Measurements from ENCODE around the gene CEP72. TPM values are rescaled to one million over a fixed set of nuclear protein-coding genes. Genes with fewer than 3 reads are reported as not detected.

The CEP72 gene
- total RNA-seq, 4 donors from 2014 or later, result 3.3 to 6.6 (median 5.0) TPM

DNA sequence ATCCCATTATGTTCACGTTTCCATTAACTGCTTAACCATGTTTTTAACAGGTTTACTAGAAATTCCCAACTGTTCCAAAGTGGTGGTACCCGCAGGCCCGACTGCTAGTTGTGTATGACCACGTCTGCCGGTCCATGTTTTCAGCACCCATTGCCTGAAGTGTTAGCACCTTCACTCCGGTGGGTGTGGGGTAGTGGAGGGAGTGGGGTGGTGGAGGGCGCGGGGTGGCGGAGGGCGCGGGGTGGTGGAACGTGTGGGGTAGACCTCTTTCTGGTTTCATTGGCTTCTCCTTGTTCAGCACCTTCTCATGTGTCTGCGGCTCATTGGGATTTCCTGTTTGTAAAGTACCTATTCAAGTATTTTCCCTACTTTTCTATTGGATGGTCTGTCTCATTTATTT is 43.3 kb downstream of the CEP72 start:
- no peak for DNase-seq (ENCODE audit: low spot score in 2 of 2)
- TF ChIP-seq POLR2A (IDR thresholded peaks at IDR 0.05) (no peak), EP300 (IDR thresholded peaks at IDR 0.05) (no peak), CTCF (IDR thresholded peaks at IDR 0.05) (no peak)
- Histone ChIP-seq H3K27ac (no peak overlapping the region), H3K4me3 (no peak overlapping the region), H3K36me3 (peaks cover 0 to 68% (median 0%) of the 10 kb centered on the region in 3 donors), H3K27me3 (no peaks in the 10 kb centered on the region), H3K4me1 (no peaks in the 10 kb centered on the region), H3K9me3 (peaks cover 0 to 9% (median 0%) of the 10 kb centered on the region in 4 donors)
- WGBS, 2 donors, result 91 to 94% methylated on average over 13 of the region's 13 CpGs

- peaks cover 0 to 78% (median 0%) of the 10 kb centered on the region in 3 donors for H3K36me3 ChIP-seq
These were observed 45.4 kb downstream of the CEP72 start for GRCh38 chr5:657570-657969.

GRCh38 chr5:658103-658502 is 46.0 kb downstream of the CEP72 start:
- Histone ChIP-seq H3K36me3 (peaks cover 0 to 84% (median 0%) of the 10 kb centered on the region in 3 donors), H3K4me3 (no peak overlapping the region), H3K4me1 (no peaks in the 10 kb centered on the region), H3K27ac (no peak overlapping the region), H3K9me3 (peaks cover 0 to 9% (median 0%) of the 10 kb centered on the region in 4 donors), H3K27me3 (no peaks in the 10 kb centered on the region)
- WGBS, 2 donors, result 95 to 96% methylated on average over 5 of the region's 5 CpGs
- TF ChIP-seq POLR2A (IDR thresholded peaks at IDR 0.05) (no peak), EP300 (IDR thresholded peaks at IDR 0.05) (no peak)
- DNase-seq (ENCODE audit: low spot score in 2 of 2), result no peak

More at GRCh38 chr5:657570-657969, 45.4 kb downstream of the CEP72 start:
- Histone ChIP-seq H3K4me1 (no peaks in the 10 kb centered on the region), H3K27ac (no peak overlapping the region), H3K4me3 (no peak overlapping the region), H3K27me3 (no peaks in the 10 kb centered on the region), H3K9me3 (peaks cover 0 to 9% (median 0%) of the 10 kb centered on the region in 4 donors)
- no peak for DNase-seq (ENCODE audit: low spot score in 2 of 2)
- WGBS, 2 donors, result 94 to 96% methylated on average over 6 of the region's 6 CpGs
- TF ChIP-seq CTCF (IDR thresholded peaks at IDR 0.05) (no peak), EP300 (IDR thresholded peaks at IDR 0.05) (no peak), POLR2A (IDR thresholded peaks at IDR 0.05) (no peak)

- Histone ChIP-seq H3K4me3 (no peak overlapping the region), H3K27ac (no peak overlapping the region), H3K9me3 (peaks cover 0 to 9% (median 0%) of the 10 kb centered on the region in 4 donors), H3K4me1 (no peaks in the 10 kb centered on the region), H3K36me3 (peaks cover 0 to 95% (median 0%) of the 10 kb centered on the region in 3 donors), H3K27me3 (no peaks in the 10 kb centered on the region)
- TF ChIP-seq CTCF (IDR thresholded peaks at IDR 0.05), result no peak
- no peak for TF ChIP-seq POLR2A (IDR thresholded peaks at IDR 0.05)
- no peak for TF ChIP-seq EP300 (IDR thresholded peaks at IDR 0.05)
- no peak for DNase-seq (ENCODE audit: low spot score in 2 of 2)
- WGBS, 2 donors, result 96 to 98% methylated on average over 16 of the region's 16 CpGs
These were observed 47.5 kb downstream of the CEP72 start for GRCh38 chr5:659496-660263.

DNA sequence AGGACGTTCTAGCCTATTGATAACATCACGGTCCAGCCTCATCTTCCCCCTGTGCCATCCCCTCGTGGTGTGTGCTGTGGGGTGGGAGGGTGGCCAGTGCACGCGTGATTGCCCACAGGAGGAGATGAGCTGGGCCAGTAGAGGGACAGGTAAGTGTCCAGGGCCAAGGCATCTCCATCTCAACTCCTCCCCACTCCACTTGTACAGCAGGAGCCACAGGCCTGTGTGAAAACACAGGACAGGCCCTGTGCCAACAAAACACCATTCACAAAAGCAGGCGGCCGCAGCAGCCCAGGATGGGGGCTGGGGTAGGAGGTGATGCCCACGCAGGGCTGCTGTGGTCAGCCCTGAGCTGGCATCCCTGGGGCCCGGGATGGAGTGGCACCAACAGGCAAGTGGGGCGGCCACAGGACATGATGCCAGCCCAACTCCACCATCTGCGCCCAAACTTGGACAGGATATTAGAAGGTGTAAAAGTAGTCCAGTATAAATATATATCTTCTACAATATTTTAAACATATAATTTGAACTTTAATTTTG is 48.4 kb downstream of the CEP72 start:
- Histone ChIP-seq H3K27me3 (no peaks in the 10 kb centered on the region), H3K9me3 (peaks cover 0 to 9% (median 0%) of the 10 kb centered on the region in 4 donors), H3K36me3 (peaks cover 0 to 96% (median 0%) of the 10 kb centered on the region in 3 donors), H3K27ac (no peak overlapping the region), H3K4me3 (no peak overlapping the region), H3K4me1 (no peaks in the 10 kb centered on the region)
- WGBS, 2 donors, result 94 to 95% methylated on average over 11 of the region's 11 CpGs
- no peak for TF ChIP-seq POLR2A (IDR thresholded peaks at IDR 0.05)
- no peak for TF ChIP-seq EP300 (IDR thresholded peaks at IDR 0.05)
- DNase-seq (ENCODE audit: low spot score in 2 of 2), result no peak
